Activated T-helper 2 cell treated with anti-CD3 and anti-CD28 coated beads, Interferon-gamma antibody, Interleukin-2, Interleukin-4, amounts not matched to agents 10 μg/mL and 5 μg/mL and 100 μg/mL, durations not matched to agents 14 hours and 24 hours and 36 hours (primary cell): Measurements from ENCODE around the gene SERINC3. TPM values are rescaled to one million over a fixed set of nuclear protein-coding genes. Genes with fewer than 3 reads are reported as not detected.

Source experiments
- DNase-seq: peaks from one replicate; pipeline ENCODE4 v3.0.0; 2021; ENCODE audit warnings: low spot score
- H3K27ac Mint-ChIP-seq: one replicate; pipeline ENCODE4 v1.8.0; 2021; ENCODE audit warnings: mixed read lengths
- H3K27me3 Mint-ChIP-seq: one replicate; pipeline ENCODE4 v1.8.0; 2021; ENCODE audit warnings: low read depth, mixed read lengths
- H3K36me3 Mint-ChIP-seq: one replicate; pipeline ENCODE4 v1.8.0; 2021; ENCODE audit warnings: low read depth, mixed read lengths
- H3K4me1 Mint-ChIP-seq: one replicate; pipeline ENCODE4 v1.8.0; 2021; ENCODE audit warnings: low read depth, mixed read lengths
- H3K4me3 Mint-ChIP-seq: one replicate; pipeline ENCODE4 v1.8.0; 2021; ENCODE audit warnings: low read depth, mild to moderate bottlenecking, moderate library complexity, mixed read lengths
- H3K9me3 Mint-ChIP-seq: one replicate; pipeline ENCODE4 v1.8.0; 2021; ENCODE audit warnings: mixed read lengths
- intact Hi-C: fragments of 100-400 bp; cut with micrococcal nuclease; formaldehyde crosslinking; loops from one replicate; pipeline ENCODE4 v1.15.1; 2023
- total RNA-seq: library from RNA; stranded (reverse); gene quantifications from 2 replicates; pipeline ENCODE4 v1.2.3, GENCODE V29; 2022

SERINC3 gene
- total RNA-seq, 1 donor from 2014 or later, result 51.2 TPM

DNA sequence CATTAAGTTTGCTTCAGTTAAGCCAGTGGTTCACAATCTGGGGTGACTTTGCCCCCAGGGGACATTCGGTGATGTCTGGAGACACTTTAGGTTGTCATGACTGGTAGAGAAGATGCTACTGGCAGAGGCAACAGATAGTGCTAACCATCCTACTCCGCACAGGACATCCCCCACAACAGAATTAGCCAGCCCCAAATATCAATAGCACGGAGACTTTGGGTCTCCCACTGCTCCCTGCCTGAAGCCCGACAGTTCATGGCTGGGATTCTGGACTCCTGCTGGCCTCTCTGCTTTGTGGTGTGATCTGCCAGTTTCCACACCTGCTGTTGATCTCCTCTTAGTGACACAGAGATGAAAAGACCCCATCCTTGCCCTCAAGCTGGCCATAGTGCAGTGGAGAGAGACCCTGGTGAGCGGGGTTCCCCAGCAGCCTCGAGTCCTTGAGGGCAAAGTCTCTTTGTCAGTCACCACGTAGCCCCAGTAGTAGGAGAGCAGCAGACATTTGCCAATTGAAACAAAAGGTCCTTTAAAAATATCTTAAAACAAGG is 70.9 kb downstream of the SERINC3 start:
- Mint-ChIP-seq H3K36me3 (no peaks in the 10 kb centered on the region), H3K9me3 (no peaks in the 10 kb centered on the region), H3K4me1 (no peaks in the 10 kb centered on the region), H3K4me3 (no peak overlapping the region), H3K27me3 (no peaks in the 10 kb centered on the region), H3K27ac (no peak overlapping the region)
- no peak for DNase-seq
- intact Hi-C loops, result no loop called here

DNA sequence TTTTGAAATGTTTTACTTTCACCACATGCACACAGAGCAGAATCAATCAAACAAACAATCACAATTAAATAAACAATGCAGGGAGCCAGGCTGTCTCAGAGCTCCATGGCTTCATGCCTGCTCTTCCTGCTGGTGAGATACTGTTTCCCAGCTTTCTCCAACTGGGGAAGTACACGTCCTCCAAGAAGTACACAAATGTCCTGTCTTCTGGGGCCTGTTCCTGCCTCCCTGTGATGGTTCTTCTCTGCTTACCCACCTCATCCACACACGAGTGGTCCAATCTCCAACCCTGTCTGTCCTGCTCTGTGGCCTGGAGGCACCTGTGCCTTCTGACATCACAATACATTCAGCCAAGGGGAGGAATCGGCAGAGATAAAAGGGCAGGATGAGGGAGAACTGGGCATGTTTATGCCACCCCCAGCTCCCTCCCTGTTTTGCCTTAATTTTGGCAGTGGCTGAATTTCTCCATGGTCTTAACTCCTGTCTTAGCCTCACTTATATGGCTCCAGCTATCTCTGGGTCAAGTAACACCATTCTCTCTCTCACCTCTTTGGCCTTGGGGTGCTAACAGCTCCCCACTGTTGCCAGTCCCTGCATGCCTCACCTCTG is 71.5 kb downstream of the SERINC3 start:
- intact Hi-C loops, result no loop called here
- Mint-ChIP-seq H3K4me1 (no peaks in the 10 kb centered on the region), H3K4me3 (no peak overlapping the region), H3K36me3 (no peaks in the 10 kb centered on the region), H3K9me3 (no peaks in the 10 kb centered on the region), H3K27ac (no peak overlapping the region), H3K27me3 (no peaks in the 10 kb centered on the region)
- DNase-seq, result no peak

DNA sequence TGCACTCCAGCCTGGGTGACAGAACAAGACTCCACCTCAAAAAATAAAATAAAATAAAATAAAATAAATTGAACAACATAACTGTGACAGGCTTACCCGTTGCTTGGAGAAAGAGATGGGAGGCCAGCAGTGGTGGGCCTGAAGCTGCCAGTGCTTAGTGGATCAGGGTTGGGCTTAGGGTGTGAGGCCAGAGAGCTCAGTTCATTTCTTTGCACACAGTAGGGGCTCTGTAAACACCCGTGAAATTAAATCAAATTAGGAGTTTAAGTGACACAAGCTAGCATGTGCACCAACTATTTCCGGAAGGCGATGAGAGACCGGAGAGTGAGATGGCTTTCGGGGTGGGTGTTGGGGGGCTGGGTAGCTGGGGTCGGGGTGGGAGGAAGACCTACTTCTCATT is 72.0 kb downstream of the SERINC3 start:
- H3K4me1 Mint-ChIP-seq, result no peaks in the 10 kb centered on the region
- H3K9me3 Mint-ChIP-seq, result no peaks in the 10 kb centered on the region
- intact Hi-C loops, result no loop called here
- DNase-seq, result no peak
- no peaks in the 10 kb centered on the region for H3K36me3 Mint-ChIP-seq
- no peak overlapping the region for H3K4me3 Mint-ChIP-seq
- no peaks in the 10 kb centered on the region for H3K27me3 Mint-ChIP-seq
- no peak overlapping the region for H3K27ac Mint-ChIP-seq

DNA sequence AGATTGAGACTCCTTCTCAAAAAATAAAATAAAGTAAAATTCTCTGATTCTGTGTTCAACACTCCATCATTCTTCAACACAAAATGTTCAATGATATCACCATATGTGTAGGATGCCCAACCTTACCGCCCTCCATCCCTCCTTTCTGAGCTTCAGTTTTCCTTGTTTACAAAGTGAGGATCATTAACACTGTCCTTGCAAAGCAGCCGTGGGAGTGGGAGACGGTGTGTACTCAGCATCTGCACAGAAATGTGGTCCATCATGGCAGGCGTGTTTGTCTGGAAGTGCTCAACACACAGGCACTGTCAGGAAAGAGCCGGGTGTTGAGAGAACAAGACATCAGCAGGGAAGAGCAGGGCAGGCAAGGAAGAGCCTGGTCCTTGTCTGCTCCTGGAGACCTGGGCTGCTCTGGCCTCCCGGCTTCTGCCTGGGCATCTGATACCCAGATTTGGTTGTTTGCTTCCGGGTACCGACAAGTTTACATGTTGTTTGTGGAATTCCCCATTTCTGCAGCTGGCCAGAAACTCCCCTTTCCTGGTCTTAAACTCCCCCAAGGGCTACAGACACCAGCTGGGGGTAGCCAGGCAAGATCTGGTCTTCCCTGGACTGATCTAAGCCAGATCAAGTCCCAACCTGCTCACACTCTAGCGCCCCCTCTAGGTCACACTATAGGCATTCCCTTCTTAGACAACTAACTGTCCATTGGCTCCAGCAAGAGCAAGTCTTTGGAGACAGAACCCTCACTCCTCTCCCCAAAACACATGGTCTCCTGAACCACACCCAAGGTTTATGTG is 72.9 kb downstream of the SERINC3 start:
- no peak for DNase-seq
- H3K27me3 Mint-ChIP-seq, result no peaks in the 10 kb centered on the region
- no peak overlapping the region for H3K27ac Mint-ChIP-seq
- intact Hi-C loops, result no loop called here
- no peak overlapping the region for H3K4me3 Mint-ChIP-seq
- H3K4me1 Mint-ChIP-seq, result no peaks in the 10 kb centered on the region
- no peaks in the 10 kb centered on the region for H3K36me3 Mint-ChIP-seq
- no peaks in the 10 kb centered on the region for H3K9me3 Mint-ChIP-seq

GRCh38 chr20:44447827-44448419 is 73.9 kb downstream of the SERINC3 start:
- no peak overlapping the region for H3K4me3 Mint-ChIP-seq
- no peaks in the 10 kb centered on the region for H3K4me1 Mint-ChIP-seq
- H3K27me3 Mint-ChIP-seq, result no peaks in the 10 kb centered on the region
- intact Hi-C loops, result no loop called here
- no peaks in the 10 kb centered on the region for H3K36me3 Mint-ChIP-seq
- H3K27ac Mint-ChIP-seq, result no peak overlapping the region
- no peaks in the 10 kb centered on the region for H3K9me3 Mint-ChIP-seq
- no peak for DNase-seq

Other genes starting within 250 kb of the SERINC3 start
- gene FITM2, start 210.9 kb downstream of the SERINC3 start, total RNA-seq, result 2.4 and 2.5 TPM in 2 replicates
- not detected in 2 replicates for gene R3HDML, start 185.0 kb downstream of the SERINC3 start, total RNA-seq
- not detected in 2 replicates for gene HNF4A, start 166.4 kb downstream of the SERINC3 start, total RNA-seq
- 19.7 and 20.8 TPM in 2 replicates for gene TTPAL, start 46.2 kb downstream of the SERINC3 start, total RNA-seq
- 1.4 and 1.7 TPM in 2 replicates for gene PKIG, start 60.5 kb upstream of the SERINC3 start, total RNA-seq
- 33.3 and 34.5 TPM in 2 replicates for gene ADA, start 129.6 kb upstream of the SERINC3 start, total RNA-seq
- gene CCN5, start 193.3 kb upstream of the SERINC3 start, total RNA-seq, result not detected in 2 replicates
- 0.16 and 0.34 TPM in 2 replicates for gene KCNK15, start 223.8 kb upstream of the SERINC3 start, total RNA-seq